Activated T-cell treated with anti-CD3 and anti-CD28 coated beads, Interleukin-2, amount 50 U/mL, for 4 hours (primary cell): Measurements from ENCODE around the gene CREG1. TPM values are rescaled to one million over a fixed set of nuclear protein-coding genes. Genes with fewer than 3 reads are reported as not detected.
A peak's percentile ranks its signal among the peaks of the same experiment; 100 is the strongest.

Experiments
- ATAC-seq, 2 donors: fragments of 200-7000 bp; cut with Tn5 transposase; one replicate each; pipeline ENCODE4 v1.10.0; 2021
- DNase-seq: peaks from one replicate; pipeline ENCODE4 v3.0.0-alpha.2; 2020
- H3K27me3 Mint-ChIP-seq: one replicate; pipeline ENCODE4 v1.8.0; 2021; ENCODE audit warnings: low read depth, mixed read lengths
- H3K36me3 Mint-ChIP-seq: one replicate; pipeline ENCODE4 v1.8.0; 2022; ENCODE audit warnings: mixed read lengths; ENCODE audit not compliant: insufficient read depth
- H3K4me1 Mint-ChIP-seq: one replicate; pipeline ENCODE4 v1.8.0; 2021; ENCODE audit warnings: low read depth, mixed read lengths
- H3K4me3 Mint-ChIP-seq: one replicate; pipeline ENCODE4 v1.8.0; 2021; ENCODE audit warnings: mild to moderate bottlenecking, moderate library complexity, mixed read lengths
- H3K9me3 Mint-ChIP-seq: one replicate; pipeline ENCODE4 v1.8.0; 2021; ENCODE audit warnings: mixed read lengths
- total RNA-seq, 3 donors: library from RNA; stranded (reverse); gene quantifications; one replicate each; pipeline ENCODE4 v1.2.1, GENCODE V29; 2021

CREG1 gene
- total RNA-seq, 3 donors from 2014 or later: 12.5 to 14.5 (median 14.3) TPM

- H3K9me3 Mint-ChIP-seq: no peaks in the 10 kb centered on the region
- no peak overlapping the region for H3K4me3 Mint-ChIP-seq
- peaks cover 41% of the 10 kb centered on the region for H3K4me1 Mint-ChIP-seq
- peaks cover 9% of the 10 kb centered on the region for H3K36me3 Mint-ChIP-seq
- H3K27me3 Mint-ChIP-seq: no peaks in the 10 kb centered on the region
- no peak for ATAC-seq
- DNase-seq: no peak
Observed at GRCh38 chr1:167551362-167551761, 2.2 kb downstream of the CREG1 start.

DNA sequence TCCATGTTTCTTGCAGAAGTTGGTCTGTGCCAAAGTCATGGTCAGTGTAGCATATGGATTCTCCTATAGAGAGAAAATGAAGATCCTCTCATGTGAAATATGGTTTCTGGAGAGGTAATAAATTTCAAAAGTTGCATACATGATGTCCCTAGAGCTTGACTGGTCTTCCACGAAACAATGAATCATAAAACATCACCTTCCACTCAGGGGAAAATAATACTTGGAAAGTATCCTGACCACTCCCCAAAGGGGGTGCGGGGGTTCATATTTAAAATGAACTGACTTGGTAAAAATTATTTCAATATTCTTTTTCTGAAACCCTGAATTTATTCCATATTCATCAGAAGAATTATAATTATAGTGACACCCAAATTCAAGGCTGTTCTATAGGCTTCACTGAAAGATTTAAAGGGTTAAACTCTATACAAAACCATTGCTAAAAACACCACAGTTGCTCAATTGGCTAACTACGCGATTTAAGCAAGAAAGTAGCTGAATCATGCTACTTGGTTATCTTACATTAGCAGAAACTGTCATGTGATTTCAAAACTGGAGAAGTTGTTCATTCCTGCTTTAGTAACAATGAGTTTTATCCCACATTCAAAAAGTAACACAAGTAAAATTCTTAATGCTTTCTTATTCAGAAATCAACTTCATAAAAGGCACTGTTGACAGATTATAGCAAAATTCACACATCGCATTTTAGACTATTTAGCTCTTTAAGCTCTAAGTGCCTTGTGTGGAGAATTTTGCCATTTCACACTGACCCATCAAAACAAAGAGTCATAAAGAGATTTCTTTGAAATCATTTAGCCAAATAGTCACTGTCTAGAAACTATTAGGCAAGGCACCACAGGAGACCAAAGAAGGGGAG, 5.3 kb downstream of the CREG1 start:
- Mint-ChIP-seq H3K36me3 (peaks cover 20% of the 10 kb centered on the region), H3K27me3 (no peaks in the 10 kb centered on the region), H3K4me3 (no peak overlapping the region), H3K9me3 (no peaks in the 10 kb centered on the region), H3K4me1 (peaks cover 23% of the 10 kb centered on the region)
- ATAC-seq (no peak), DNase-seq (no peak)

- ATAC-seq: no peak
- Mint-ChIP-seq H3K9me3 (no peaks in the 10 kb centered on the region), H3K4me1 (peaks cover 20% of the 10 kb centered on the region), H3K4me3 (no peak overlapping the region), H3K36me3 (peaks cover 20% of the 10 kb centered on the region), H3K27me3 (no peaks in the 10 kb centered on the region)
- no peak for DNase-seq
Observed at GRCh38 chr1:167546935-167547334, 6.6 kb downstream of the CREG1 start.

DNA sequence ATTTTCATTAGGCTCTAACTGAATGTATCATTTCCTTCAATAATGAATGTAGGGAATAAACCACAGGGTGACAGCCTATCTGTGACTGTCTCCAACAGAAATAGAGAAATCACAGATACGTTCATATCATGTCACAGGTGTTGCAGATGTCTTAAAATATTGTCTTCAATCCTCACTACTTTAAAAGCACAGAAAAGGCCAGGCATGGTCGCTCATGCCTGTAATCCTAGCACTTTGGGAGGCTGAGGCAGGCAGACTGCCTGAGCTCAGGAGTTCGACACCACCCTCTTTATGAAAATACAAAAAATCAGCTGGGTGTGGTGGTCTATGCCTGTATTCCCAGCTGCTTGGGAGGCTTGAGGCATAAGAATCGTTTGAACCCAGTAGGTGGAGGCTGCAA, 8.2 kb downstream of the CREG1 start:
- ATAC-seq: no peak
- DNase-seq: no peak
- H3K36me3 Mint-ChIP-seq: peaks cover 20% of the 10 kb centered on the region
- H3K9me3 Mint-ChIP-seq: no peaks in the 10 kb centered on the region
- no peak overlapping the region for H3K4me3 Mint-ChIP-seq
- H3K27me3 Mint-ChIP-seq: no peaks in the 10 kb centered on the region
- peaks cover 13% of the 10 kb centered on the region for H3K4me1 Mint-ChIP-seq

DNA sequence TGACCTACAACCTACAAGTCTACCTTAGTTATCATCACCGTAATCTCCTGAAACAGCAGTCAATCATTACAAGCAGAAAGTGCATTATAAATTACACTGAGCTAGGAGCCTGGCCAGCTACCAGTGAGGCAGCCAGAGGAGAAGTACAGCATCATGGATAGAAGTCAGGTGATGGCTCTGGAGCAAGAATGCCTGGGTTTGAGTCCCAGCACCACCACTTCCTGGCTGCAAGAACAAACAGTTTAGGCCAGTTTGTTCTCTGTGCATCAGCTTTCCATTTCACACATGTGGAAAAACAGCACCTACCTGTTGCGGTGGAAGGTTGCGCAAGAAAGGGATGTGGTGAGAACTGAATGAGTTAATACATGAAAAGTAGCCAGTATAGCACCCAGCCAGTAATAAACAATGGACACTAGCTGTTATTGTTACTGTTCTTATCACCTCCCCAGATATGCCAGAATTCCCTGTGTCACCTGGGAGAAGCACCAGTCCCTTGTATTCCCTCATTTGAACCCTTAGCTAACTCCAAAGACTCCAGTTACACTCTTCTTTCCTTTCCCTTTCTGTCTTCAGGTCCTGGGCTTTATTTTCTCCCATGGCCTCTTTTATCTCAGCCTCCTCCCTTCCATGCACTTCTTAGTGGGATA, 9.0 kb downstream of the CREG1 start:
- Mint-ChIP-seq H3K4me1 (peaks cover 11% of the 10 kb centered on the region), H3K9me3 (no peaks in the 10 kb centered on the region), H3K4me3 (no peak overlapping the region), H3K36me3 (peaks cover 20% of the 10 kb centered on the region), H3K27me3 (no peaks in the 10 kb centered on the region)
- ATAC-seq (no peak), DNase-seq (no peak)

- peaks cover 14% of the 10 kb centered on the region for H3K4me1 Mint-ChIP-seq
- ATAC-seq: no peak
- no peaks in the 10 kb centered on the region for H3K9me3 Mint-ChIP-seq
- DNase-seq: no peak
- H3K27me3 Mint-ChIP-seq: no peaks in the 10 kb centered on the region
- peaks cover 20% of the 10 kb centered on the region for H3K36me3 Mint-ChIP-seq
- H3K4me3 Mint-ChIP-seq: no peak overlapping the region
Observed at GRCh38 chr1:167543199-167543990, 10.2 kb downstream of the CREG1 start.

GRCh38 chr1:167542109-167543032, 11.2 kb downstream of the CREG1 start:
- Mint-ChIP-seq H3K9me3 (no peaks in the 10 kb centered on the region), H3K4me3 (no peak overlapping the region), H3K36me3 (peaks cover 17% of the 10 kb centered on the region), H3K27me3 (no peaks in the 10 kb centered on the region), H3K4me1 (peaks cover 14% of the 10 kb centered on the region)
- DNase-seq: no peak
- ATAC-seq: peak; percentile 28 to 40

GRCh38 chr1:167541610-167542009, 12.0 kb downstream of the CREG1 start:
- H3K27me3 Mint-ChIP-seq: no peaks in the 10 kb centered on the region
- DNase-seq: no peak
- no peak for ATAC-seq
- H3K36me3 Mint-ChIP-seq: peaks cover 11% of the 10 kb centered on the region
- H3K4me1 Mint-ChIP-seq: peaks cover 14% of the 10 kb centered on the region
- no peak overlapping the region for H3K4me3 Mint-ChIP-seq
- no peaks in the 10 kb centered on the region for H3K9me3 Mint-ChIP-seq

DNA sequence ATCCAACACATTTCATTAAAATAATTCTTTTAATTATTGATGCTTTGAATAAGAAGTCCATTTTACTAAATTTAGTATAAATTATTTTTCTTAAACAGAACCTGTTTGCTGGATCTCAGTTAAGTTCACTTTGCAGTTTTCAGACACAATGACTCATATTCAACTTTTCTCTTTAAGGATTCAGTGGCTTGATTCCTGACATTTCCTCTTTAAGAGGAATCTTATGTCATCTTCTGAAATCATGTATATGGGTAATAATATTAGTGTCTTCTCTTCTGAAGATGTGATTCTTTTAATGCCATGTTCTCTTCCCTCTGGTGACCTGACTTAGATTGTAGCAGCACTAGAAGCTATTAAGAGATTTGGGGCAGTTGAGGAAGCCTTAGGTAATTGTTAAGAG, 12.6 kb downstream of the CREG1 start:
- ATAC-seq (no peak), DNase-seq (no peak)
- Mint-ChIP-seq H3K4me3 (no peak overlapping the region), H3K4me1 (peaks cover 14% of the 10 kb centered on the region), H3K27me3 (no peaks in the 10 kb centered on the region), H3K36me3 (peaks cover 8% of the 10 kb centered on the region), H3K9me3 (no peaks in the 10 kb centered on the region)

DNA sequence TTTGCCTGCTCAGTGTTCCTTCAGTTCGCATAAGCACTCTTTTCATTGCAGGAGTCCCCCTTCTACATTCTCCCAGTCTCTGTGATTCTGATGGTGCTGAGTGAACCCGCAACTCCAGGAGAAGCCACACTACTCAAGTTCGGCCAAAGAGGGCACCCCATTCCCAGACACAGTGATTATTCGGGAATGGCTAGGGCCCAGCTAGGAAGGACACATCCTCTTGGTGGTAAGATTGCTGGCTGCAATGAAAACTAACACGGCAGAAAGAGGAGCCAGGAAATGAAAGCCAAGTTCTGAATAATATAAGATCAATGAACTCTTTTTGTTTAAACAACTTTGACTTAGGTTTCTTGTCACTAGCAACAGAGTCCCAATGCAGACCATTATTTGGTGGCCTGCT, 14.9 kb downstream of the CREG1 start:
- H3K27me3 Mint-ChIP-seq: no peaks in the 10 kb centered on the region
- DNase-seq (no peak), ATAC-seq (no peak)
- no peak overlapping the region for H3K4me3 Mint-ChIP-seq
- H3K9me3 Mint-ChIP-seq: no peaks in the 10 kb centered on the region
- no peaks in the 10 kb centered on the region for H3K36me3 Mint-ChIP-seq
- H3K4me1 Mint-ChIP-seq: peaks cover 14% of the 10 kb centered on the region

GRCh38 chr1:167533851-167534300, 19.7 kb downstream of the CREG1 start:
- Mint-ChIP-seq H3K36me3 (no peaks in the 10 kb centered on the region), H3K4me1 (peaks cover 3% of the 10 kb centered on the region)
- peak; percentile 73 to 84 for ATAC-seq

DNA sequence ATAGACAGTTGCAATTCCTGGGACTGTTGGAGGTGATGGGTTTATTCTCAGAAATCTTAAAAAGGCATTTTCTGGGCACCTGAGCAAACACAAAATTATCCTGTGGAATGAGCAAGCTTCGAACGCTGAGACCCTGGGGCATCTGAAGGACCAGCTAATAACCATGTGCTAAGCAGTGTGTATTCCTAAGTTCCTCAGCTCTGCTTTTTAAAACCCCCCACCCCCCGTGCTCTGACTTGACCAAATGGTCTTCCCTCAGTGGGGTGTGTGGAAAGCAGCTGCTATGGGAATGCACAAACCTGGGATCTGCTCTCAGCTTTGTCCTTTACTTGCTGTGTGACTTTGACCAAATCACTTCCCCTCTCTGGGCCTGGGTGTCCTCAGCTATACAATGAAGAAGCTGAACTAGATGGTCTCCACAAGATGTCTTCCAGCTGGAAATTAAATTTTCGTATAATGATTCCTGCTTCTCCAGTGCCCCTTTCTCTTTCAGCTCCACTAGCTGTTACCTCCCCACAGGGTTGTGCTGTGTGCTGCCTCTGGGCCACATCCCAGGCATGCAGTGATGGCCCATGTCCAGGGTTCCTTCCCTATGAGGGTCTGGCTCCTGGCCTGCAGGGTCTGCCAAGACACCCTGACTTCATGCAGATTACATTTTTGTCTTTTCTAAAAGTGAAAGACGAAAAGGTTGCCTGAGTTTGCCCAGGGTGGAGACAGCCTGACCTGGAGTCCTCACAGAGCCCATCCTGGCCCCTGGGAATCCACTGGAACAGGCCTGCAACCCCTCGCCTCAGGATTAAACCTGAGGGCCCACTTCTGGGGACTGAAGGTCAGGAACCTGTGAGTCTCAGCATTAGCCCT, 20.4 kb downstream of the CREG1 start:
- no peaks in the 10 kb centered on the region for H3K9me3 Mint-ChIP-seq
- no peaks in the 10 kb centered on the region for H3K4me1 Mint-ChIP-seq
- DNase-seq (no peak), ATAC-seq (peak in 1 of 2 donors; percentile 18)
- H3K27me3 Mint-ChIP-seq: no peaks in the 10 kb centered on the region
- no peaks in the 10 kb centered on the region for H3K36me3 Mint-ChIP-seq
- no peak overlapping the region for H3K4me3 Mint-ChIP-seq

More at GRCh38 chr1:167533851-167534300, 19.7 kb downstream of the CREG1 start:
- DNase-seq: peak; percentile 63
- Mint-ChIP-seq H3K9me3 (no peaks in the 10 kb centered on the region), H3K27me3 (no peaks in the 10 kb centered on the region), H3K4me3 (no peak overlapping the region)

DNA sequence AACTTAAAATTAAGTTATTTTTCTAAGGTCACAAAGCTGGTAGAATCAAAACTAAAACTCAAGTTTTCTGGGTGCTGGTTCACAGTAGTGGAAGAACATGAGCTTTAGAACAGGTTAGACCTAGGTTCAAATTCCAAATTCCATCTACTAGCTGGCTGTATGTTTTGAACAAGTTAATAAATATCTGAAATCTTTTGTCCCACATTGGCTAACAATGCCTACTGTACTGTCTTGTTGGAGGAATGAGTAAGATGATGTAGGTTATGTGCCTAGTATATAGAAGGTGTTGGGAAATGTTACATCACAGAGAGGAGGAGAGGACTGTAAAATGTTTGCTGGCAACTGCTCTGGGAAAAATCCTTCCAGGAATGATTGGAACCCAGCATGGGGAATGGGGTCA, 21.2 kb downstream of the CREG1 start:
- H3K36me3 Mint-ChIP-seq: no peaks in the 10 kb centered on the region
- H3K9me3 Mint-ChIP-seq: no peaks in the 10 kb centered on the region
- no peak for DNase-seq
- no peaks in the 10 kb centered on the region for H3K27me3 Mint-ChIP-seq
- no peaks in the 10 kb centered on the region for H3K4me1 Mint-ChIP-seq
- H3K4me3 Mint-ChIP-seq: no peak overlapping the region
- no peak for ATAC-seq
